Measurements from ENCODE around the gene HNRNPA1.
A peak's percentile ranks its signal among the peaks of the same experiment; 100 is the strongest.

The HNRNPA1 gene

DNA sequence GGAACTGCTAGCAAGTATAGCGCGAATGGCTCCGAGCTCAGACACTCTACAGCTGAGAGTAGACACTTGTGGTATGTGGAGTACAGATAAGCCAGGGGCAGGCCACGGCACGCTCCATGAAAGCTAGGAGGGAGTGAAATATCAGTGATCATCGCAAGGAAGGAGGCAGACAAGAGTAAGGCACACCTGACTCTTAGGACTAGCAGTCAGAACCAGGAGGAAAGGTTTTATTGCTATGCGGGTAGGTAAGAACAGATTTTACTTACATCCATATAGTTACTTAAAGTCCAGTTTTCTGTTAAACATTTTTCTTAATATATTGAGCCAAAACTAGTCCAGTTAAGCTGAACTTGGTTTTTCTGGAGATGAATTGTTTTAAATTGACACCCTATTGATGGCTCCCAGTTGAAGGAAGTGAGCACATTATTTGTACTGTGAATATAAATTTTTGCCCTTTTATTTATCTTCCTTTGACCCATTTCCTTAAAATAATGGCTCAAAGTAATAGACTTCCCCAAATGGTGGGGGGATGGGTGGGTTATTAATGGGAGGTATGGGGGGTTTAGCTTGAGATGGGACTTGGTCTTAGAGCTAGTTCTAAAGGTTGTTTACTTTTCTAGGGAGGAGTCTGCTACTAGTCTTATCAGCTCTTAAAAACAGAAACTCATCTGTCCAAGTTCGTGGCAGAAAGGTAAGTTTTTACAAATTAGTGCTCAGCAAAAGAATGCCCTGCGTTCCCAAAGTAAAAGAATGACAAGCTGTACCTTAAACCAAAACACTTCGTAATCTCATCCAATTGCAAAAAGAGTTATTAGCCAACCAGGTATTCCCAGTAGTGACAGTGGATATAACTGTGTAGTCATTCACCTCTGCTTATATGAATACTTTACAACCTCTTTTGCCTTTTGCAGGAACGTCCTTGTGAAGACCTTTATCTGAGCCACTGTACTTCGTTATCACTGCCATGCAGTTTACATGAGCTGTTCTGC is 5.8 kb downstream of the HNRNPA1 start:
- Histone ChIP-seq H4K20me1 (peaks cover 71 to 100% (median 94%) of the 10 kb centered on the region in 11 experiments), H3K27me3 (no peaks in the 10 kb centered on the region), H3K4me3 (peak overlapping the region in 7 of 10 experiments; percentile 36 to 83 (median 45); a peak in 13 of 20 replicates), H3K9me3 (replicated peaks in 1 of 11) (no peaks in the 10 kb centered on the region), H3K4me1 (peaks cover 34 to 86% (median 60%) of the 10 kb centered on the region in 10 experiments), H3K4me2 (peak overlapping the region; percentile 50 to 98 (median 97); a peak in 21 of 22 replicates), H3K9ac (peak overlapping the region in 10 of 11 experiments; percentile 35 to 100 (median 52); a peak in 16 of 22 replicates), H3K36me3 (peaks cover 70 to 100% (median 91%) of the 10 kb centered on the region in 11 experiments), H3K27ac (peak overlapping the region in 10 of 11 experiments; percentile 11 to 71 (median 40); a peak in 16 of 22 replicates)
- no peak for TF ChIP-seq Cebpa-rat (IDR thresholded peaks at IDR 0.05)

DNA sequence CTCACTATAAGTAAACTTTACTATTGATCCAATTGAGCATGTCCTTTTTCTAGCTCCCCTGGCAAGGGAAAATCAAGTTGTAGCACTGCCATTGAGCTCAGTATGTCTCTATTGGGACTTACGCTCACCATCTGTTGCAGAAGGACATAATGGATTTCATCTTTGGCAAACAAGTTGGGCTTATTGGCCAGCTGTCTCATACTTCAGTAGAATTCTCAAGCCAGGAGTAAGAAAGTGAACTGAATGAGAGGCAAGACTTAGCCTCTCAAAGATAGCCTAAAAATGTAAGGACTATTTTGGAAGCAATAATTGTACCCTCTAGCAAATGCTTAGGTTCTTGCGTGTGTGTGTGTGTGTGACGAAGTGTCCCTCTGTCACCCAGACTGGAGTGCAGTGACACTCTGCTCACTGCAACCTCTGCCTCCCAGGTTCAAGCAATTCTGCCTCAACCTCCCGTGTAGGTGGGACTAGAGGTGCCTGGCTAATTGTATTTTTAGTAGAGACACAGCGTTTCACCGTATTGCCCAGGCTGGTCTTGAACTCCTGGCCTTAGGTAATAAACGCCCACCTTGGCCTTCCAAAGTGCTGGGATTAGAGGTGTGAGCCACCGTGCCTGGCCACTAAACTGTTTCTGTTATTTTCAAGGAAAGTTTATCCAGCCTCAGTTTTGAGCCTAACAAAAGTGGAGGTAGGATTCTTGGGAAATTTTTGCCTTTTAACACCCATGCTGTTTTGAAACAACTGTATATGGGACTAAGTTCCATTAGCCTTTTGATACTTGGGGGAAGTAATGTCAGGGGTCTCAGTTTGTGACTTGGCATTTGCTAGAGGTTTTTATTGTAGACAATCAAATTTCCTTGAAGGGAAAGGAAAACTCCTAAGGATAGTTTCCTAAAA is 7.0 kb downstream of the HNRNPA1 start:
- Histone ChIP-seq H3K9ac (peak overlapping the region in 7 of 11 experiments; percentile 15 to 90 (median 26); a peak in 12 of 22 replicates), H3K27me3 (no peaks in the 10 kb centered on the region), H3K27ac (peak overlapping the region in 9 of 11 experiments; percentile 11 to 79 (median 63); a peak in 15 of 22 replicates), H3K4me3 (no peak overlapping the region), H4K20me1 (peaks cover 59 to 100% (median 94%) of the 10 kb centered on the region in 11 experiments), H3K4me1 (peaks cover 34 to 91% (median 72%) of the 10 kb centered on the region in 10 experiments), H3K36me3 (peaks cover 58 to 100% (median 91%) of the 10 kb centered on the region in 11 experiments), H3K9me3 (replicated peaks in 1 of 11) (no peaks in the 10 kb centered on the region), H3K4me2 (peak overlapping the region in 8 of 11 experiments; percentile 2 to 99 (median 97); a peak in 9 of 22 replicates)
- TF ChIP-seq Cebpa-rat (IDR thresholded peaks at IDR 0.05): no peak

DNA sequence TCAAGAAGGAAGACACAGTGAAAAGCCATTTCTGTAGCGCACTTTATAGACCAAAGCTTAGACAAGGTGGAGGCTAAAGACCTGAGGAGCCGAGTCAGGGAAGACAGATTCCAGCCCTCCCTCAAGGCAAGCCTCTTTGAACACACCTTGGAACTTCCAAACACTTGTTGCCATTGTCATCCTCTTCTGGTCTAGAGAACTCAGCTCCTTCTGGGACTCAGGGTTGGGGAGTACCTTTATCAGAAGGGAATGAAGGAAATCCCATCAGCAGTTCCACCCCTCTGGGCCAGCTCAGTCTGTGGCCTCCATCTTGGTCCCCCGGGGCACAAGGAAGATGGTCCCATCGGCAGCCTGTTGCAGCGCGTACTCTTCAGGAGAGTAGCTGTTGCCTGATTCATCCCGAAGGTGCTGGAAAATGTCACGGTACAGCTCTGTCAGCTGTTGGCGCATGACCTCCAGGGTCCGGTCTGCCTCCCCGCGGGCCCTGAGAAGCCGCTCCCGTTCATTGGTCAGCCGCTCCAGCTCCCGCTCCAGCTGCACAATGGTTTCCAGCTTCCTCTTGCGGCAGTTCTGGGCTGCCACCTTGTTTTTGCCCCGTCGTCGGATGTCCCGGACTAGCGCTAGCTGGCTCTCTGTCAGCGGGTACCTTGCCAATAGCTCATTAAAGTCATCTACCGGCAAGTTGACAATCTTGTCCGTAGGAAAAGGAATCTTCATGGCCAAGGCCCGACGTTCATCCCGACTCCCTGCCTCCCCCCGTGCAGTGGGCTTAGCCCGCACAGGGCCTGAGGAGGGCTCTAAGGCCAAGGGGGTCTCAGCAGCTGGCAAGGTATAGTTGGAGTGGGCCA is 11.8 kb downstream of the HNRNPA1 start:
- Histone ChIP-seq H3K4me3 (peak overlapping the region in 4 of 10 experiments; percentile 21 to 90 (median 61); a peak in 7 of 20 replicates), H3K9ac (peak overlapping the region in 6 of 11 experiments; percentile 34 to 90 (median 60); a peak in 9 of 22 replicates), H3K27me3 (no peaks in the 10 kb centered on the region), H3K27ac (peak overlapping the region in 8 of 11 experiments; percentile 5 to 78 (median 56); a peak in 10 of 22 replicates), H3K4me1 (peaks cover 12 to 100% (median 92%) of the 10 kb centered on the region in 10 experiments; a peak in 19 of 20 replicates), H4K20me1 (peaks cover 11 to 99% (median 58%) of the 10 kb centered on the region in 11 experiments; a peak in 21 of 22 replicates), H3K4me2 (peak overlapping the region in 7 of 11 experiments; percentile 42 to 99 (median 97); a peak in 12 of 22 replicates), H3K36me3 (peaks cover 11 to 100% (median 79%) of the 10 kb centered on the region in 11 experiments), H3K9me3 (replicated peaks in 1 of 11) (no peaks in the 10 kb centered on the region)
- no peak for TF ChIP-seq Cebpa-rat (IDR thresholded peaks at IDR 0.05)

DNA sequence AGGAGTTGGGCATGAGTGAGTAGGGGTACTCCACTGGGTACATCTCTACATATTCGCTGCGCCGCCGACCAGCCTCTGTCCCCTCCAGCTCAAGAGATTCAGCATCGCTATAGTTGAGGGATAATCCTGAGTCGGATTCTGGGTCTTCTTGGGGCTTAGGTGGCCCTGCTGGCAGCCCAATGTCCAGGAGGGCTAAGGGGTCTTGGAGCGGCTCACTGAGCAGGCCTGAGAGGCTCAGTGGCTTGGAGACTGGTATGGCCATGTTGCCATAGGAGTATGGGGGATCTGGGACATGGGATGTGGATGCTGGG is 12.4 kb downstream of the HNRNPA1 start:
- no peak for TF ChIP-seq Cebpa-rat (IDR thresholded peaks at IDR 0.05)
- peak overlapping the region in 6 of 11 experiments; percentile 8 to 90 (median 54); a peak in 7 of 22 replicates for H3K9ac ChIP-seq
- H3K4me3 ChIP-seq: peak overlapping the region in 4 of 10 experiments; percentile 21 to 90 (median 61); a peak in 6 of 20 replicates

DNA sequence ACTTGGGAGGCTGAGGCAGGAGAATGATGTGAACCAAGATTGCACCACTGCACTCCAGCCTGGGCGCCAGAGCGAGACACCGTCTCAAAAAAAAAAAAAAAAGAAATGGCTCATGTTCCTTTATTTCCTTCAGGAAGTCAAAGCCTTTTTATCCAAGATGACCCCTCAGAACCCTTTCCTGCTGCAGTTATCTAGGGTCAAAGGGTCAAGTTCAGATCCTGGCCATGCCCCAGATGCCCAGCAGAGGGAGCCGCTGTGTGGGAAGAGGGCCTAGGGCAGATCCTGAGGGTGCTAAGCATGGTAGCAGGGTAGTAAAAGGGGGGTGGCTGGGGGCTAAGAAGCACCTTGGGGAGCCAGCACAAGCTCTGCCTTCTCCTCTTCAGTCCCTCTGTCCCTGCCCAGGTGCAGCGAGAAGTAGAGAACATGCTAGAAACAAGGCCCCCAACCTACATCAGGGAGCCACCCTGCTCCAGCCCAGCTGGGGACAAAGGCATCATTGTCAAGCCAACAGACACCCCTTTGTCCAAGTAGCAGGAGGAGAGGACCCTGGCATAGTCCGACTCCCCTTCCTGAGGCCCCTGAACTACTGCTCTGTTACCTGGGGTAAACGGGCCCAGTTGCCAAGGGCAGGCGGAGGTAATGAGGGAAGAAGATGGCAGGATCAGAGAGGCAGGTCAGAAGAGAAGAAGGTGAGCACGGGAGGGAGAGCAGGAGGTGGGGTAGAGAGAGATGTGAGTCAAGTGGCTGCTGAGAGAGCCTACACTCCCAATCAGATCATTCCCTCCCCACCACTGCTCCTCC is 13.8 kb downstream of the HNRNPA1 start:
- TF ChIP-seq Cebpa-rat (IDR thresholded peaks at IDR 0.05): no peak
- Histone ChIP-seq H3K4me2 (peak overlapping the region in 10 of 11 experiments; percentile 14 to 99 (median 96); a peak in 20 of 22 replicates), H3K9me3 (replicated peaks in 1 of 11) (no peaks in the 10 kb centered on the region)

More for the DNA sequence above, 12.4 kb downstream of the HNRNPA1 start:
- Histone ChIP-seq H3K27me3 (no peaks in the 10 kb centered on the region), H3K4me2 (peak overlapping the region in 8 of 11 experiments; percentile 14 to 99 (median 96); a peak in 11 of 22 replicates), H4K20me1 (peaks cover 5 to 98% (median 52%) of the 10 kb centered on the region in 11 experiments; a peak in 20 of 22 replicates), H3K27ac (peak overlapping the region in 8 of 11 experiments; percentile 5 to 98 (median 67); a peak in 10 of 22 replicates), H3K9me3 (replicated peaks in 1 of 11) (no peaks in the 10 kb centered on the region), H3K4me1 (peaks cover 15 to 100% (median 94%) of the 10 kb centered on the region in 10 experiments), H3K36me3 (peaks cover 5 to 99% (median 73%) of the 10 kb centered on the region in 11 experiments; a peak in 21 of 22 replicates)

DNA sequence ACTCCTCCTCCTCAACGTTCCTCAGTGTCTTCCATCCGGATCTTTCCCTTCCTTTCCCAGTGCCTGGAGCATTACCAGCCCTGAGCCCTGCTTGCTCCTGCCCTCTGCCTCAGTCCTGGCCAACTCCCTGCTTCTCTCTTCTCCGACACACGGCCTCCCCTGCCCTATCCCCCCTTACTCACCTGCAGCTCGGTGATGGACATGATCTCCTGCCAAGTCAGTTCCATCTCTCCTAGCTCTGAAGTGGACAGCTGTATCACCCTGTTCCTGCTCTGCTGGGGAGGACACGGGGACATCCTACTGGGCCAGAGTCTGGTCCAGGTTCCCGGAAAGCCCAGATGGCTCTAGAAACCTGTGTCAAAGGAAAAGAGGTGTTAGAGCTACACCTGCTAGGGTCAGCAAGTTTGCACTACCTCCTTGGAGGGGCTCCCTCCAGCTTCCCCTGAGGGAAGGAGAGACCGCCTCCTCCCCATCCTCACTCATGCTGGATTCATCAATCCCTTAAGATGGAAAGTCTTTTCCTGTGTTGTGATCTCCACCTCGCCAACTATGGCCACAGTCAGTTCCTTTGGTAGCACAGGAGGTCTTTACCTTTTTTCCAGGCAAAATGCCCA is 14.5 kb downstream of the HNRNPA1 start:
- Histone ChIP-seq H4K20me1 (peaks cover 0 to 76% (median 36%) of the 10 kb centered on the region in 11 experiments; a peak in 13 of 22 replicates), H3K36me3 (peaks cover 0 to 99% (median 60%) of the 10 kb centered on the region in 11 experiments; a peak in 20 of 22 replicates), H3K4me1 (peaks cover 24 to 99% (median 92%) of the 10 kb centered on the region in 10 experiments), H3K9me3 (replicated peaks in 1 of 11) (no peaks in the 10 kb centered on the region), H3K4me2 (peak overlapping the region in 9 of 11 experiments; percentile 68 to 99 (median 97); a peak in 18 of 22 replicates), H3K4me3 (peak overlapping the region in 5 of 10 experiments; percentile 15 to 98 (median 84); a peak in 9 of 20 replicates), H3K9ac (peak overlapping the region in 10 of 11 experiments; percentile 32 to 96 (median 84); a peak in 19 of 22 replicates), H3K27ac (peak overlapping the region in 10 of 11 experiments; percentile 18 to 100 (median 98); a peak in 19 of 22 replicates), H3K27me3 (no peaks in the 10 kb centered on the region)
- TF ChIP-seq Cebpa-rat (IDR thresholded peaks at IDR 0.05): no peak

More for the DNA sequence above, 13.8 kb downstream of the HNRNPA1 start:
- Histone ChIP-seq H3K4me1 (peaks cover 17 to 100% (median 96%) of the 10 kb centered on the region in 10 experiments), H3K27ac (peak overlapping the region in 10 of 11 experiments; percentile 4 to 100 (median 98); a peak in 17 of 22 replicates), H3K27me3 (no peaks in the 10 kb centered on the region), H3K4me3 (peak overlapping the region in 5 of 10 experiments; percentile 15 to 98 (median 84); a peak in 9 of 20 replicates), H4K20me1 (peaks cover 0 to 83% (median 37%) of the 10 kb centered on the region in 11 experiments; a peak in 14 of 22 replicates), H3K9ac (peak overlapping the region; percentile 12 to 96 (median 81); a peak in 18 of 22 replicates), H3K36me3 (peaks cover 0 to 99% (median 60%) of the 10 kb centered on the region in 11 experiments; a peak in 20 of 22 replicates)

Measured in BLaER1 treated with 17β-estradiol and CSF1 and Interleukin-3, amounts not matched to agents 10 nM and 100 nM (cell line).